Stomach (tissue), 9 donors: Measurements from ENCODE around the gene BNC2. TPM values are rescaled to one million over a fixed set of nuclear protein-coding genes. Genes with fewer than 3 reads are reported as not detected.
"Not testable (repeated sequence)": the region's sequence is repeated elsewhere in the genome, so short reads cannot be mapped to it uniquely, and the experiment has no call there.

Experiments used
- DNase-seq, 2 donors: peaks; one replicate each; pipeline versions ENCODE4 v3.0.0 to v3.0.0-alpha.2; 2013 to 2019
- H3K27ac ChIP-seq, 5 donors: fragments of 200-600 bp in 4 of 5; sonication (generic) in 4 of 5; one replicate each; pipeline ENCODE4 v1.5.1; 2013 to 2019; ENCODE audit warnings: mild to moderate bottlenecking in 1 of 5, moderate library complexity in 1 of 5
- H3K27me3 ChIP-seq, 3 donors: fragments of 200-600 bp; sonication (generic); one replicate each; pipeline ENCODE4 v1.5.1; 2017 to 2019; ENCODE audit warnings: mixed run types in 1 of 3
- H3K36me3 ChIP-seq, 4 donors: fragments of 200-600 bp; sonication (generic); 1 replicate in 3 of 4; 2 replicates in 1 of 4; pipeline ENCODE4 v1.5.1; 2016 to 2019
- H3K4me1 ChIP-seq, 4 donors: fragments of 200-600 bp; sonication (generic); one replicate each; pipeline ENCODE4 v1.5.1; 2016 to 2019
- H3K4me3 ChIP-seq, 4 donors: fragments of 200-600 bp; sonication (generic) in 3 of 4; one replicate each; pipeline ENCODE4 v1.5.1; 2016 to 2019; ENCODE audit warnings: mild to moderate bottlenecking in 1 of 4
- H3K9me3 ChIP-seq, 4 donors: fragments of 200-600 bp; sonication (generic); one replicate each; pipeline ENCODE4 v1.5.1; 2016 to 2019
- CTCF ChIP-seq, 7 experiments: fragments of 450-650 bp in 4 of 7; fragments of 200-600 bp in 3 of 7; sonication (generic) in 3 of 7; IDR thresholded peaks; one replicate each; pipeline ENCODE4 v1.5.1; 2016 to 2019; ENCODE audit warnings: antibody characterized with exemption in 7 of 7, control low read depth in 2 of 7, mild to moderate bottlenecking in 1 of 7
- EP300 ChIP-seq: sonication (generic); formaldehyde crosslinking; IDR thresholded peaks from one replicate; pipeline ENCODE4 v1.6.1; 2017; ENCODE audit warnings: antibody characterized with exemption
- POLR2A ChIP-seq, 4 donors: fragments of 450-650 bp; IDR thresholded peaks; one replicate each; pipeline ENCODE4 v1.6.1; 2016; ENCODE audit warnings: antibody characterized with exemption in 4 of 4, control low read depth in 2 of 4, mild to moderate bottlenecking in 1 of 4, moderate library complexity in 1 of 4
- POLR2AphosphoS5 ChIP-seq, 3 donors: sonication (generic); formaldehyde crosslinking; IDR thresholded peaks; one replicate each; pipeline ENCODE4 v1.6.1; 2016; ENCODE audit warnings: antibody characterized with exemption in 3 of 3
- WGBS, 5 donors: extraction: QIAGEN DNeasy Blood & Tissue Kit in 3 of 5; methylation state at CpG; one replicate each; pipeline versions ENCODE4 v1.1.5 to v1.1.7; 2013 to 2018; 5-methylcytosine and 5-hydroxymethylcytosine counted together
- intact Hi-C: fragments of 100-400 bp; cut with DNase I; formaldehyde crosslinking; loops from one replicate; pipeline ENCODE4 v1.15.1; 2023; ENCODE audit warnings: low total_unique reads
- polyA plus RNA-seq, 3 donors: library from polyadenylated mRNA; stranded (reverse); fragments of 200-250 nt; gene quantifications; one replicate each; pipeline ENCODE4 v1.2.3, GENCODE V29; 2013
- total RNA-seq, 5 donors: library from RNA; depleted of rRNA; stranded (reverse); fragments of >200 nt; gene quantifications; one replicate each; pipeline versions ENCODE4 v1.1.0 to v1.2.3, GENCODE V29; 2014 to 2016
- donor health status: healthy with polysubstance abuse.
- donor health status: Bipolar disorder and iron deficiency.
- donor health status: healthy.

Gene BNC2
- total and polyA plus RNA-seq, 8 donors, result 1.1 to 60.7 (median 7.6) TPM

DNA sequence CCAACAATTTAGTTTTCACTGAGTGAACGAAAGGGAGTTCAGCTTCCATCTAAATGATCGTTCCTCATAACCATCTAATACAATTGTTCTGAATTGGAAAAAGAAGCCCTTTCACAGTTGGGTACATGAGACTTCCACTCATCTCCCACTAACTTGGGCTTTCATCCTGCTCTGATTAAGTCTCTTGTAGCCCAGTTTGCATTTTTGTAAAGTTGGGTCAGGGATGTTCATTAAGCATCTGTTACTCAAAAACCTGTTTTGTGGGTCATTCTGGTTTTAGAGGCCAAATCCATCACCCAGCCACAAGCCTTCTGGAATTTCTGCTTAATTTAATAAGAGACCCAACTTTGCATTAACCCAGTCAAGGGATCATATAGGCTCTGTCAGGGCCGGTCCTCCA, 385.3 kb downstream of the BNC2 start:
- Histone ChIP-seq H3K36me3 (no peaks in the 10 kb centered on the region), H3K27me3 (no peaks in the 10 kb centered on the region), H3K27ac (no peak overlapping the region), H3K4me1 (peaks cover 0 to 8% (median 2%) of the 10 kb centered on the region in 4 donors), H3K4me3 (no peak overlapping the region), H3K9me3 (no peaks in the 10 kb centered on the region)
- 78 to 86% (median 80%) methylated on average over 3 of the region's 3 CpGs for WGBS, 5 donors
- no peak for DNase-seq
- intact Hi-C loops, result no loop called here
- no peak for TF ChIP-seq POLR2AphosphoS5 (IDR thresholded peaks at IDR 0.05)
- no peak for TF ChIP-seq POLR2A (IDR thresholded peaks at IDR 0.05)
- TF ChIP-seq CTCF (IDR thresholded peaks at IDR 0.05), result no peak
- TF ChIP-seq EP300, result no peak

GRCh38 chr9:16484744-16485143, 385.7 kb downstream of the BNC2 start:
- no peak for TF ChIP-seq POLR2A (IDR thresholded peaks at IDR 0.05)
- no peak for TF ChIP-seq EP300
- TF ChIP-seq CTCF (IDR thresholded peaks at IDR 0.05), result no peak
- no peak for TF ChIP-seq POLR2AphosphoS5 (IDR thresholded peaks at IDR 0.05)
- intact Hi-C loops, result no loop called here
- DNase-seq, result no peak
- Histone ChIP-seq H3K27ac (no peak overlapping the region), H3K9me3 (no peaks in the 10 kb centered on the region), H3K4me3 (no peak overlapping the region), H3K36me3 (no peaks in the 10 kb centered on the region), H3K4me1 (peaks cover 0 to 8% (median 2%) of the 10 kb centered on the region in 4 donors), H3K27me3 (no peaks in the 10 kb centered on the region)
- WGBS, 5 donors, result 58 to 71% (median 64%) methylated on average over 2 of the region's 2 CpGs

- 52 to 65% (median 60%) methylated on average over 5 of the region's 5 CpGs for WGBS, 5 donors
Measured at GRCh38 chr9:16484180-16484579, 386.3 kb downstream of the BNC2 start.

DNA sequence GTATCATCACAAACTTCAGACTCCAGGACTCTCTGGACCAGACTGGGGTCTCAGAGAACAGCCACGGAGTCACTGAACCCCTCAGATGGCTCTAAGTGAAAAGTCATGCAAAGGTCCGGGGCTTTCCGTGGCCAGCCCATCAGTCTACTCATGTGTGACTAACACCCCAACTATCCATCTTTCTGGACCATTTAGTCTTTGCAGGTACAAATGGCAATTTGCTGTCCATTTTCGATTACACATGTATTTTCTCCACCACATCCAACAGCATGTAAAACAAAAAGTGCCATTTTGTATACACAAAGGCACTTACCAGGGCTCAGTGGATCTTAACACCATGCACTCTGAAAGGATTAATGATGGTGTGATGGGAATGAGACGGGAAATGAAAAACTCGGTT, 387.7 kb downstream of the BNC2 start:
- Histone ChIP-seq H3K27ac (no peak overlapping the region), H3K36me3 (no peaks in the 10 kb centered on the region), H3K27me3 (no peaks in the 10 kb centered on the region), H3K4me3 (no peak overlapping the region), H3K9me3 (no peaks in the 10 kb centered on the region), H3K4me1 (peaks cover 0 to 8% (median 2%) of the 10 kb centered on the region in 4 donors)
- TF ChIP-seq POLR2A (IDR thresholded peaks at IDR 0.05) (no peak), CTCF (IDR thresholded peaks at IDR 0.05) (no peak), EP300 (no peak), POLR2AphosphoS5 (IDR thresholded peaks at IDR 0.05) (no peak)
- DNase-seq, result no peak
- intact Hi-C loops, result no loop called here
- 74 to 84% (median 84%) methylated on average over 6 of the region's 6 CpGs for WGBS, 5 donors

More at GRCh38 chr9:16484180-16484579, 386.3 kb downstream of the BNC2 start:
- peaks cover 0 to 8% (median 2%) of the 10 kb centered on the region in 4 donors for H3K4me1 ChIP-seq
- intact Hi-C loops, result no loop called here
- no peaks in the 10 kb centered on the region for H3K36me3 ChIP-seq
- no peak for TF ChIP-seq EP300
- no peak for TF ChIP-seq POLR2AphosphoS5 (IDR thresholded peaks at IDR 0.05)
- no peak for TF ChIP-seq POLR2A (IDR thresholded peaks at IDR 0.05)
- no peak for TF ChIP-seq CTCF (IDR thresholded peaks at IDR 0.05)
- H3K27ac ChIP-seq, result no peak overlapping the region
- no peaks in the 10 kb centered on the region for H3K9me3 ChIP-seq
- DNase-seq, result peak in 1 of 2 donors; percentile 20
- no peak overlapping the region for H3K4me3 ChIP-seq
- H3K27me3 ChIP-seq, result no peaks in the 10 kb centered on the region

DNA sequence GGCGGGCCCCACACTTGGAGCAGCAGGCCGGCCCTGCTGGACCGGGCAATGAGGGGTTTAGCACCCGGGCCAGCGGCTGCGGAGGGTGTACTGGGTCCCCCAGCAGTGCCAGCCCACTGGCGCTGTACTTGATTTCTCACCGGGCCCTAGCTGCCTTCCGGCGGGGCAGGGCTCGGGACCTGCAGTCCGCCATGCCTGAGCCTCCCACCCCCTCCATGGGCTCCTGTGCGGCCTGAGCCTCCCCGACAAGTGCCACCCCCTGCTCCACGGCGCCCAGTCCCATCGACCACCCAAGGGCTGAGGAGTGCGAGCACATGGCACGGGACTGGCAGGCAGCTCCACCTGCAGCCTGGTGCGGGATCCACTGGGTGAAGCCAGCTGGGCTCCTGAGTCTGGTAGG, 389.9 kb downstream of the BNC2 start:
- WGBS, 5 donors, result 94 to 99% (median 98%) methylated on average over 15 to 20 of the region's 20 CpGs; no CpG with 5 or more reads in 1 of the 5 donors
- DNase-seq, H3K36me3 ChIP-seq, H3K27me3 ChIP-seq, intact Hi-C loops, H3K4me3 ChIP-seq, H3K9me3 ChIP-seq, H3K4me1 ChIP-seq, H3K27ac ChIP-seq: not testable (repeated sequence)
